ENCODE results near the gene ITSN1. TPM values are rescaled to one million over a fixed set of nuclear protein-coding genes. Genes with fewer than 3 reads are reported as not detected.

The ITSN1 gene
- total and polyA plus RNA-seq, 2 of the 13 experiments (the other 11 are each of a cell fraction or from before 2014, with no cell fraction given): 26.1 to 33.8 TPM

DNA sequence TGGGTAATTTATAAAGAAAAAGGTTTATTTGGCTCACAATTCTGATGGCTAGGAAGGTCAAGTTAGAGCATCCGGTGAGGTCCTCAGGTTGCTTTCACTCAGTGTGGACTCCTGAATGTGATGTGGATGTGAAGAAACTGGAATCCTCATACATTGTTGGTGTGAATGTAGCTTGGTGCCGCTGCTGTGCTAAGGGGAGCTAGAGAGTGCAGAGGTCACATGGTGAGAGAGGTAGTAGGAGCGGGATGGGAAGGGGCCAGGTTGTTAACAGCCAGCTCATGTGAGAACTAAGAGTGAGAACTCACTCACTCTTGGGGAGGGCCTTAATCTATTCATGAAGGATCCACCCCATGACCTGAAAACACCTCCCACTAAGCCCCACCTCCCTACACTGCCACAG, 21.8 kb downstream of the ITSN1 start:
- CTCF ChIA-PET (ENCODE audit: low intra/inter-chr PET ratio, low total read pairs): no interaction called here
- peaks cover 46% of the 10 kb centered on the region for H3K79me2 ChIP-seq (ENCODE audit: insufficient read depth, low read length)
- peaks cover 4% of the 10 kb centered on the region; the same call in 1 of the 2 replicates for H3K9me3 ChIP-seq (ENCODE audit: low read length)
- no peak for DNase-seq (ENCODE audit: low spot score)
- 100% methylated on average over 3 of the region's 3 CpGs for WGBS (ENCODE audit: low lambda C conversion rate)
- H3K27me3 ChIP-seq (ENCODE audit: control insufficient read depth in 1 of 2, insufficient read depth in 2 of 2, low read length in 2 of 2): no peaks in the 10 kb centered on the region
- H2AFZ ChIP-seq (ENCODE audit: low read length): no peak overlapping the region
- FAIRE-seq: no peak
- POLR2A ChIA-PET: no interaction called here
- BruUV-seq (replicated peaks): no TSS peak
- no peaks in the 10 kb centered on the region; a peak in 1 of 5 replicates for H3K36me3 ChIP-seq (replicated peaks in 1 of 2; ENCODE audit: control insufficient read depth in 1 of 2, insufficient read depth in 2 of 2, low read length in 2 of 2)
- H4K20me1 ChIP-seq (ENCODE audit: insufficient read depth, low read length): no peaks in the 10 kb centered on the region
- H3K4me1 ChIP-seq (ENCODE audit: insufficient read depth, low read length): peaks cover 15% of the 10 kb centered on the region
- intact Hi-C loops (cut with micrococcal nuclease; ENCODE audit: unreplicated experiment) (no loop called here), in situ Hi-C loops (cut with HindIII; ENCODE audit: extremely low pct_ligation_motif_present, low pct_unique_long_range_greater_than_20kb) (no loop called here)
- no peak overlapping the region for H3K4me2 ChIP-seq (ENCODE audit: low read depth, low read length)
- no peak overlapping the region for H3K4me3 ChIP-seq (replicated peaks in 1 of 3; ENCODE audit: insufficient read depth in 1 of 3, low read depth in 2 of 3, low read length in 3 of 3)
- no peak for ATAC-seq
- H3K9ac ChIP-seq (ENCODE audit: insufficient read depth, low read depth, low read length): no peak overlapping the region
- TF ChIP-seq AGO1 (IDR thresholded peaks at IDR 0.05; ENCODE audit: low read depth, low read length, poor library complexity, severe bottlenecking) (no peak), ZNF777 (CRISPR knock-in tag; IDR thresholded peaks at IDR 0.05) (no peak)
- no peak overlapping the region for H3K27ac ChIP-seq (ENCODE audit: extremely low read length, insufficient read depth, low read length)

DNA sequence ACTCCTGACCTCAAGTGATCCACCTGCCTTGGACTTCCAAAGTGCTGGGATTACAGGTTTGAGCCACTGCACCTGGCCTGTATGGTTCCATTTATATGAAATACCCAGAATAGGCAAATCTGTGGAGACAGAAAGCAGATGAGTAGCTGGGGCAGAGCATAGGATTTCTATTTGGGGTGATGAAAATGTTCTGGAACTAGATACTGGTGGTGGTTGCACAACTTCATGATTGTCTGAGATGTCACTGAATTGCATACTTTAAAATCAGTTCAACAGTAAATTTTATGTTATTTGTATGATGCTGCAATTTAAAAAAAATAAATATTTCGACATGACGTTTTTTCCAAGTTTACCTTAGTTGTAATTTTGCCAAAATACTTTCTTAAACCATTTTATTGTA, 23.9 kb downstream of the ITSN1 start:
- H3K36me3 ChIP-seq (replicated peaks in 1 of 2; ENCODE audit: control insufficient read depth in 1 of 2, insufficient read depth in 2 of 2, low read length in 2 of 2): no peaks in the 10 kb centered on the region
- in situ Hi-C loops (cut with HindIII; ENCODE audit: extremely low pct_ligation_motif_present, low pct_unique_long_range_greater_than_20kb): no loop called here
- no peaks in the 10 kb centered on the region for H4K20me1 ChIP-seq (ENCODE audit: insufficient read depth, low read length)
- ChIA-PET CTCF (ENCODE audit: low intra/inter-chr PET ratio, low total read pairs) (no interaction called here), POLR2A (no interaction called here)
- ATAC-seq (no peak), FAIRE-seq (no peak), DNase-seq (ENCODE audit: low spot score) (no peak)
- TF ChIP-seq CEBPB (IDR thresholded peaks at IDR 0.05; ENCODE audit: borderline replicate concordance, low read depth, low read length): 0 out of 2 replicates have a peak, but pooled peaks have one; percentile 4
- TF ChIP-seq, protein P1, sequence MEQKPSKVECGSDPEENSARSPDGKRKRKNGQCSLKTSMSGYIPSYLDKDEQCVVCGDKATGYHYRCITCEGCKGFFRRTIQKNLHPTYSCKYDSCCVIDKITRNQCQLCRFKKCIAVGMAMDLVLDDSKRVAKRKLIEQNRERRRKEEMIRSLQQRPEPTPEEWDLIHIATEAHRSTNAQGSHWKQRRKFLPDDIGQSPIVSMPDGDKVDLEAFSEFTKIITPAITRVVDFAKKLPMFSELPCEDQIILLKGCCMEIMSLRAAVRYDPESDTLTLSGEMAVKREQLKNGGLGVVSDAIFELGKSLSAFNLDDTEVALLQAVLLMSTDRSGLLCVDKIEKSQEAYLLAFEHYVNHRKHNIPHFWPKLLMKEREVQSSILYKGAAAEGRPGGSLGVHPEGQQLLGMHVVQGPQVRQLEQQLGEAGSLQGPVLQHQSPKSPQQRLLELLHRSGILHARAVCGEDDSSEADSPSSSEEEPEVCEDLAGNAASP (CRISPR knock-in tag; IDR thresholded peaks at IDR 0.05; ENCODE audit: borderline replicate concordance): no peak
- no peak overlapping the region for H2AFZ ChIP-seq (ENCODE audit: low read length)
- H3K27me3 ChIP-seq (ENCODE audit: control insufficient read depth in 1 of 2, insufficient read depth in 2 of 2, low read length in 2 of 2): no peaks in the 10 kb centered on the region
- H3K79me2 ChIP-seq (ENCODE audit: insufficient read depth, low read length): peaks cover 39% of the 10 kb centered on the region
- H3K4me3 ChIP-seq (replicated peaks in 1 of 3; ENCODE audit: insufficient read depth in 1 of 3, low read depth in 2 of 3, low read length in 3 of 3): no peak overlapping the region
- no peak overlapping the region for H3K4me2 ChIP-seq (ENCODE audit: low read depth, low read length)
- no TSS peak for BruUV-seq (replicated peaks)
- H3K9me3 ChIP-seq (ENCODE audit: low read length): no peaks in the 10 kb centered on the region
- intact Hi-C loops (cut with micrococcal nuclease; ENCODE audit: unreplicated experiment): no loop called here
- H3K27ac ChIP-seq (ENCODE audit: extremely low read length, insufficient read depth, low read length): no peak overlapping the region
- H3K4me1 ChIP-seq (ENCODE audit: insufficient read depth, low read length): peaks cover 15% of the 10 kb centered on the region
- no peak overlapping the region for H3K9ac ChIP-seq (ENCODE audit: insufficient read depth, low read depth, low read length)
- WGBS (ENCODE audit: low lambda C conversion rate): 93% methylated on average over 2 of the region's 2 CpGs
